ENCODE data around the gene COQ10A. TPM values are rescaled to one million over a fixed set of nuclear protein-coding genes. Genes with fewer than 3 reads are reported as not detected.

The COQ10A gene
- total and polyA plus RNA-seq, 9 of the 15 experiments (the other 6 are each of a cell fraction or from before 2014, with no cell fraction given) = 3.1 to 26.4 (median 12.7) TPM

DNA sequence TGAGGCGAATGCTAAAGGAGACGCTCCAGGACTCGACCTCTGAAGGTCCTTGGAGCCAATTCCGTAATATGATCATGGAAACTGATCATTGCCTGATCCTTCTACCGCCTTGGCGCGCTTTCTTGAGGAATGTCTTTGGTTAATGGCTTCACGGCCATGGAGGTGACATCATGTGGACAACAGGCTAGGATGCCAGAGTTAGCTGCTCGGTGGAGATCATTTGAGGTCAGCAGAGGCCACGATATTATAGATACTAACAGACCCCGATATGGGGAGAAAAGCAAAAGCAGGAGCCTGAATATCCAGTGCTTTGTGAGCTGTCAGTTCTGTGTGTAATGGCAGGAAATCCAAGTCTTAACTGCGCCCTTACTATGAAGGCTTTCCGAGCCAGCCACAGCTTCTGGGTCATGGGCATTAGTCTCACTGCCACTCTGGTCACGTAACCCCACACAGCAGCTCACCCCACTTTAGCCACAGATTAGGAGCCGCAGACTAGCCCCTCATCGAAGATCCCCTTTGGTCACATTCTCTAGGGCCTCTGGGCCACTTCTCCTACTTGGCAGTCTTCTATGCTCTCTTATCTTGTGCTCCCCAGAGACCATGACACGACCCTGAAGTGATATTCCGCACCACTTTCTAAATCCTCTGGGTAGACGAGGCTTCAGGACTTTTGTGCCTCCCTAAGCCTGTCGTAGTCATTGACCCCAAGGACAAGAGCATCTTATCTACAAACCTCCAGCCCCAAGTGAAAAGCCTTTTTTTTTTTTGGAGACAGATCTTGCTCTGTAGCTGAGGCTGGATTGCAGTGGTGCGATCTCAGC lies 34.1 kb downstream of the COQ10A start (continued):
- TF ChIP-seq, protein P1, sequence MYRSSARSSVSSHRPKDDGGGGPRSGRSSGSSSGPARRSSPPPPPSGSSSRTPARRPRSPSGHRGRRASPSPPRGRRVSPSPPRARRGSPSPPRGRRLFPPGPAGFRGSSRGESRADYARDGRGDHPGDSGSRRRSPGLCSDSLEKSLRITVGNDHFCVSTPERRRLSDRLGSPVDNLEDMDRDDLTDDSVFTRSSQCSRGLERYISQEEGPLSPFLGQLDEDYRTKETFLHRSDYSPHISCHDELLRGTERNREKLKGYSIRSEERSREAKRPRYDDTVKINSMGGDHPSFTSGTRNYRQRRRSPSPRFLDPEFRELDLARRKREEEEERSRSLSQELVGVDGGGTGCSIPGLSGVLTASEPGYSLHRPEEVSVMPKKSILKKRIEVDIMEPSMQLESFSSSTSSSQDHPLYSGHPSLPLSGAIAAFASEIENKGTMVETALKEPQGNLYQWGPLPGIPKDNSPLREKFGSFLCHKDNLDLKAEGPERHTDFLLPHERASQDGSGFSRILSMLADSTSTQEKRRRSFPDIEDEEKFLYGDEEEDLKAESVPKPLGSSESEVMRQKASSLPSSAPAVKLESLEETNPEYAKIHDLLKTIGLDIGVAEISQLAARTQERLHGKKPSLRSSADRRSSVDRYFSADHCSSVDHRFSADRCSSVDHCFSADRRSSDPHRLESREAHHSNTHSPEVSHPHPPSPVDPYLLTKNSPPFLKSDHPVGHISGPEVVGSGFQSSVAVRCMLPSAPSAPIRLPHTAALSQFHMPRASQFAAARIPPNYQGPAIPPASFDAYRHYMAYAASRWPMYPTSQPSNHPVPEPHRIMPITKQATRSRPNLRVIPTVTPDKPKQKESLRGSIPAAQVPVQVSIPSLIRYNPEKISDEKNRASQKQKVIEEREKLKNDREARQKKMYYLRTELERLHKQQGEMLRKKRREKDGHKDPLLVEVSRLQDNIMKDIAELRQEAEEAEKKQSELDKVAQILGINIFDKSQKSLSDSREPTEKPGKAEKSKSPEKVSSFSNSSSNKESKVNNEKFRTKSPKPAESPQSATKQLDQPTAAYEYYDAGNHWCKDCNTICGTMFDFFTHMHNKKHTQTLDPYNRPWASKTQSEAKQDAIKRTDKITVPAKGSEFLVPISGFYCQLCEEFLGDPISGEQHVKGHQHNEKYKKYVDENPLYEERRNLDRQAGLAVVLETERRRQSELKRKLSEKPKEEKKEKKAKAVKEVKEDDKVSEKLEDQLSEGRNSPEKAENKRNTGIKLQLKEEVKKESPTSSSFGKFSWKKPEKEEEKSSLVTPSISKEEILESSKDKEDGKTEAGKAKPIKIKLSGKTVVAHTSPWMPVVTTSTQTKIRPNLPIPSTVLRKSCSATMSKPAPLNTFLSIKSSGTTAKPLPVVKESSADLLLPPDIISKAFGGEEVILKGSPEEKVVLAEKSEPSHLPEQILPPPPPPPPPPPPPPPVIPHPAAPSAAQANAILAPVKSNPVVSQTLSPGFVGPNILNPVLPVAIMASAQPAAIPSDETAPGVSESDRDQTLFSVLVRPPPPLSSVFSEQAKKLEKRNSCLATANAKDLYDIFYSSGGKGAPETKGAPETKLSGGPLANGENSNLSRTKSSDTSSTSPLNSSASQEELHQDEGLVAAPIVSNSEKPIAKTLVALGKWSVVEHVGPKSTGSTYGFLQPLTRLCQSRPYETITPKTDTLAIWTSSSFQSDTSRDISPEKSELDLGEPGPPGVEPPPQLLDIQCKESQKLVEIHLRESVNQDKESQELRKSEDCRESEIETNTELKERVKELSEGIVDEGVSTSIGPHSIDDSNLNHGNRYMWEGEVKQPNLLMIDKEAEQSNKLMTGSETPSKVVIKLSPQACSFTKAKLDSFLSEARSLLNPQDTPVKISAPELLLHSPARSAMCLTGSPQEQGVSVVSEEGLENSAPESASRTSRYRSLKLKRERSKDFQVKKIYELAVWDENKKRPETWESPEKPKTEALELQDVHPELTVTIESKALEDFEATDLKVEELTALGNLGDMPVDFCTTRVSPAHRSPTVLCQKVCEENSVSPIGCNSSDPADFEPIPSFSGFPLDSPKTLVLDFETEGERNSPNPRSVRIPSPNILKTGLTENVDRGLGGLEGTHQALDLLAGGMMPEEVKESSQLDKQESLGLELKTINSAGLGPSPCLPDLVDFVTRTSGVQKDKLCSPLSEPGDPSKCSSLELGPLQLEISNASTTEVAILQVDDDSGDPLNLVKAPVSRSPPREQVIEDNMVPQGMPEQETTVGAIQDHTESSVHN (IDR thresholded peaks at IDR 0.05; ENCODE audit: borderline replicate concordance in 1 of 2, low read depth in 1 of 2) = no peak
- TF ChIP-seq RB1 (IDR thresholded peaks at IDR 0.05; ENCODE audit: low read depth) (peak; percentile 67; the same call in 1 of the 2 replicates), RBM22 (IDR thresholded peaks at IDR 0.05; ENCODE audit: low read depth, low read length, poor library complexity, severe bottlenecking) (no peak)

Measured in K562 (cell line).